Progenitor cell of endocrine pancreas (in vitro differentiated cells): ENCODE results near the gene B3GALT4. TPM values are rescaled to one million over a fixed set of nuclear protein-coding genes. Genes with fewer than 3 reads are reported as not detected.

Experiments used
- DNase-seq: peaks from one replicate; pipeline ENCODE4 v3.0.0; 2021; ENCODE audit warnings: low spot score; ENCODE audit not compliant: unreplicated experiment
- H3K27ac Mint-ChIP-seq: 2 replicates; pipeline ENCODE4 v1.8.0; 2021; ENCODE audit warnings: mild to moderate bottlenecking, moderate library complexity, mixed read lengths
- H3K27me3 Mint-ChIP-seq: 2 replicates; pipeline ENCODE4 v1.8.0; 2021; ENCODE audit warnings: mixed read lengths
- H3K36me3 Mint-ChIP-seq: 2 replicates; pipeline ENCODE4 v1.8.0; 2022; ENCODE audit warnings: mixed read lengths; ENCODE audit not compliant: insufficient read depth
- H3K4me1 Mint-ChIP-seq: 2 replicates; pipeline ENCODE4 v1.8.0; 2021; ENCODE audit warnings: low read depth, mixed read lengths
- H3K4me3 Mint-ChIP-seq: 2 replicates; pipeline ENCODE4 v1.8.0; 2021; ENCODE audit warnings: low read depth, mild to moderate bottlenecking, moderate library complexity, mixed read lengths
- H3K9me3 Mint-ChIP-seq: 2 replicates; pipeline ENCODE4 v1.8.0; 2021; ENCODE audit warnings: low read depth, mixed read lengths
- total RNA-seq: library from RNA; stranded (reverse); gene quantifications from 2 replicates; pipeline ENCODE4 v1.2.1, GENCODE V29; 2021
- TF ChIP-seq, protein P1 (sequence below): fragments of 200-600 bp; sonication (generic); IDR thresholded peaks from one replicate; pipeline ENCODE4 v1.5.0; 2021; ENCODE audit warnings: antibody characterized with exemption, mild to moderate bottlenecking; ENCODE audit not compliant: unreplicated experiment

The B3GALT4 gene
- total RNA-seq, 1 donor from 2014 or later: 5.7 TPM

- no peaks in the 10 kb centered on the region for H3K27me3 Mint-ChIP-seq
- H3K4me3 Mint-ChIP-seq: peak overlapping the region; percentile 100
- TF ChIP-seq, protein P1, sequence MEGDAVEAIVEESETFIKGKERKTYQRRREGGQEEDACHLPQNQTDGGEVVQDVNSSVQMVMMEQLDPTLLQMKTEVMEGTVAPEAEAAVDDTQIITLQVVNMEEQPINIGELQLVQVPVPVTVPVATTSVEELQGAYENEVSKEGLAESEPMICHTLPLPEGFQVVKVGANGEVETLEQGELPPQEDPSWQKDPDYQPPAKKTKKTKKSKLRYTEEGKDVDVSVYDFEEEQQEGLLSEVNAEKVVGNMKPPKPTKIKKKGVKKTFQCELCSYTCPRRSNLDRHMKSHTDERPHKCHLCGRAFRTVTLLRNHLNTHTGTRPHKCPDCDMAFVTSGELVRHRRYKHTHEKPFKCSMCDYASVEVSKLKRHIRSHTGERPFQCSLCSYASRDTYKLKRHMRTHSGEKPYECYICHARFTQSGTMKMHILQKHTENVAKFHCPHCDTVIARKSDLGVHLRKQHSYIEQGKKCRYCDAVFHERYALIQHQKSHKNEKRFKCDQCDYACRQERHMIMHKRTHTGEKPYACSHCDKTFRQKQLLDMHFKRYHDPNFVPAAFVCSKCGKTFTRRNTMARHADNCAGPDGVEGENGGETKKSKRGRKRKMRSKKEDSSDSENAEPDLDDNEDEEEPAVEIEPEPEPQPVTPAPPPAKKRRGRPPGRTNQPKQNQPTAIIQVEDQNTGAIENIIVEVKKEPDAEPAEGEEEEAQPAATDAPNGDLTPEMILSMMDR: no peak
- peaks cover 16% of the 10 kb centered on the region for H3K4me1 Mint-ChIP-seq
- DNase-seq: no peak
- H3K9me3 Mint-ChIP-seq: no peaks in the 10 kb centered on the region
- peaks cover 6% of the 10 kb centered on the region for H3K36me3 Mint-ChIP-seq
- peak overlapping the region; percentile 91 for H3K27ac Mint-ChIP-seq
Observed at GRCh38 chr6:33296797-33297405, 20.0 kb downstream of the B3GALT4 start.

DNA sequence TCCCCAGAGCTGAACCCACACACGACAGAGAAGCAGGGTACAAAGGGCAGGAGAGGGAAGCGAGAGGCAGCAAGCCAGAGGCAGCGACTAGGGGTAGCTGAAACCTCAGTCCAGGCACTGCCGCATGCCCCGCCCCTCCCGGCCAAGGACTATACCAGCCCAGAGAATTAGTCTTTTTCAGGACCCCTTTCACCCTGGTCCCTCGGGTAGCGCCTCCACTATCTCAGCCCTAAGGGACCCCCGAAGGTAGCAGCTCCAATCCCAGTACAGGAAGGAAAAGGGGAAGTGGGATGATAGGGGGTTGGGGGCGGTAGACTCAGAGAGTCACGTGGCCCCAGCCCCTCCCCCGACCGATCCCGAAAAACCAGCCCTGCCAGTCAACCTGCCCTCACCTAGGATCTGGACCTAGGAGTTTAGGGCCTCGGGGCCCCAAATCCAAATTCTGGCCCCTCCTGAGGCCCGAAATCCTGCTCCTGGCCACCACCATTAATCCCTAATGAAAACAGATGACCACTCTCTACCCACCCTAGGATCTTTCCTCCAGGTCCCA is 20.6 kb downstream of the B3GALT4 start:
- H3K27ac Mint-ChIP-seq: peak overlapping the region; percentile 91
- no peak for DNase-seq
- peak overlapping the region; percentile 100 for H3K4me3 Mint-ChIP-seq
- peaks cover 6% of the 10 kb centered on the region for H3K36me3 Mint-ChIP-seq
- peaks cover 16% of the 10 kb centered on the region for H3K4me1 Mint-ChIP-seq
- no peaks in the 10 kb centered on the region for H3K27me3 Mint-ChIP-seq
- no peaks in the 10 kb centered on the region for H3K9me3 Mint-ChIP-seq
- TF ChIP-seq, protein P1: no peak

DNA sequence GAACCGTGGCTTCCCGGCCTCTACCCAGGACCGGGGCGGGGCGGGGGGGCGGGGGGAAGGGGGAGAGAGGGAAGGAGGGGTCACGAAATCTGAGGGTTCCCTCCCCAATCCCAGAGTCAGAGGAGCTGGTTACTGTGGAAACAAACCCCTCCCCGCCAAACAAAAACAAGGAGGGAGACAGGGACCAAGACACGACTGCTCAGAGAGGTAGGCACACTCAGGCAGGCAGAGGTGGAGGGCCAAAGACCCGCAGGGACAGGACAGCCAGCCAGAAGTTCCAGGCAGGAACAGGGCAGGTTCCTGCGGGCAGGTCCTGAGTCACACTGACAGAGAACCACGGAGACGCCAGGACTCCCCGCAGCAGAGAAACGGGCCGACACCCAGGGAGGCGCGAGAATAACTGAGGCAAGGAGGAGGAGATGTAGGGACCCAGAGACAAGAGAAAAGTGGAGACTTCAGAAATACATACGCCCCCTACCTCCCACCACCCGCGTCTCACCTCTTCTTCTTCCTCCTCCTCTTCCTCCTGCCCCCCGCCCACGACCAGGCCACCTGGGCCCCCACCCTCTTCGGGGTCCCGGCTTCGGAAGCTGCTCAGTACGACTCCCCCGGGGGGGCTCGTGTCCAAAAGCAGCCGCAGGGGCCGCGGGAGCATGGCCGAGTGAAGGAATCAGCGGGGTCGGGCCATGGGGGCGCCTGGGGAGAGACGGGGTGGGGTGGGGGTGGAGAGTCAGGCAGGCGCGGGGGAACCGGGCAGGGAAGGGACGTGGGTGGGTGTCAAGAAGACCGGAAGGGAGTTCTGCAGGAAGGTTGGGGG is 21.2 kb downstream of the B3GALT4 start:
- Mint-ChIP-seq H3K27ac (peak overlapping the region; percentile 98), H3K36me3 (peaks cover 6% of the 10 kb centered on the region)

DNA sequence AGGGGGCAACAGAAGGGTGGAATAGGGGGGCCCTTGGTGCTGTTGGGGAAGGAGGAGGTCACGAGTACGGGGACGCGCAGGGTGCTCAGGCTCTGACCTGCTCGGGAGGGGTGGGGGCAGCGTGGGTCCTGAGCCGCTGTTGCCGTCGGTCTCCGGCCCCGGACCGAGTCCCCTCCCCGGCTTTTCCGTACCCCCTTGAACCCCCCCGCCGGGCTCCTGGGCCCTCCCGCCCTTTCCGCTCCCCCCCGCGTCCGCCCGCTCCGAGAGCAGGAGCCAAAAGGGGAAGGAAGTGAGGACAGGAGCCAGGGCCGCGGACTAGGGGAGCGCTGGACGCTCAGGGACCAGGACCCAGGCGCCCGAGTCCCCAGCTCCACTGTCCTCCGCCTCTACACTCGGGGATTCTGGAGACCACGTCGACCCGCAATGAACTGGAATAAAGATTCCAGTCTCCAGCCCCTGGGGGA is 21.9 kb downstream of the B3GALT4 start, which contains the start of gene RGL2:
Gene RGL2 (minus strand): TSS at position 170 of the 464 bp plus-strand sequence. CDS start 332 bp downstream, outside the sequence.
- Mint-ChIP-seq H3K4me1 (peaks cover 16% of the 10 kb centered on the region), H3K4me3 (peak within 1 kb of the TSS; percentile 100), H3K9me3 (no peaks in the 10 kb centered on the region), H3K27me3 (no peaks in the 10 kb centered on the region), H3K27ac (peak within 1 kb of the TSS; percentile 98), H3K36me3 (peaks cover 7% of the 10 kb centered on the region)
- no peak for DNase-seq
- TF ChIP-seq, protein P1: no peak

More for the DNA sequence above, 21.2 kb downstream of the B3GALT4 start:
- H3K4me1 Mint-ChIP-seq: peaks cover 16% of the 10 kb centered on the region
- no peak for DNase-seq
- TF ChIP-seq, protein P1: peak; percentile 26
- peak overlapping the region; percentile 100 for H3K4me3 Mint-ChIP-seq
- H3K9me3 Mint-ChIP-seq: no peaks in the 10 kb centered on the region
- H3K27me3 Mint-ChIP-seq: no peaks in the 10 kb centered on the region
